Parathyroid adenoma (tissue), 2 donors: Measurements from ENCODE around the gene C2CD2.

Source experiments
- H2AFZ ChIP-seq: fragments of 300-600 bp; sonication (generic); one replicate; pipeline ENCODE4 v1.7.0; 2017; ENCODE audit warnings: antibody characterized with exemption, mild to moderate bottlenecking
- H3K27ac ChIP-seq: fragments of 300-600 bp; sonication (generic); one replicate; pipeline ENCODE4 v1.7.0; 2017
- H3K27me3 ChIP-seq: fragments of 300-600 bp; sonication (generic); one replicate; pipeline ENCODE4 v1.7.0; 2017; ENCODE audit warnings: low read length; ENCODE audit not compliant: control insufficient read depth, insufficient read depth
- H3K36me3 ChIP-seq: fragments of 300-600 bp; sonication (generic); one replicate; pipeline ENCODE4 v1.7.0; 2017; ENCODE audit warnings: low read length; ENCODE audit not compliant: control insufficient read depth, insufficient read depth
- H3K4me1 ChIP-seq: fragments of 300-600 bp; sonication (generic); one replicate; pipeline ENCODE4 v1.7.0; 2017; ENCODE audit warnings: control low read depth
- H3K4me2 ChIP-seq: fragments of 300-600 bp; sonication (generic); one replicate; pipeline ENCODE4 v1.7.0; 2017; ENCODE audit warnings: low read length
- H3K4me3 ChIP-seq: fragments of 300-600 bp; sonication (generic); one replicate; pipeline ENCODE4 v1.7.0; 2017; ENCODE audit warnings: low read depth, low read length
- H3K79me2 ChIP-seq: fragments of 300-600 bp; sonication (generic); one replicate; pipeline ENCODE4 v1.7.0; 2017; ENCODE audit warnings: control low read depth
- H3K9ac ChIP-seq: fragments of 300-600 bp; sonication (generic); one replicate; pipeline ENCODE4 v1.7.0; 2017; ENCODE audit warnings: mild to moderate bottlenecking
- H3K9me3 ChIP-seq: fragments of 300-600 bp; sonication (generic); one replicate; pipeline ENCODE4 v1.7.0; 2017; ENCODE audit warnings: low read length; ENCODE audit not compliant: control insufficient read depth
- TF ChIP-seq, protein P1 (sequence below): fragments of 300-600 bp; sonication (generic); IDR thresholded peaks from one replicate; pipeline ENCODE4 v1.7.0; 2017; ENCODE audit warnings: antibody characterized with exemption, mild to moderate bottlenecking
- donor health status: primary hyperparathyroidism.

Gene C2CD2

GRCh38 chr21:41977034-41977950, 23.5 kb upstream of the C2CD2 start:
- Histone ChIP-seq H3K36me3 (no peaks in the 10 kb centered on the region), H3K79me2 (no peaks in the 10 kb centered on the region), H3K27me3 (no peaks in the 10 kb centered on the region), H3K4me3 (no peak overlapping the region), H3K9ac (no peak overlapping the region), H3K9me3 (no peaks in the 10 kb centered on the region), H3K4me1 (no peaks in the 10 kb centered on the region), H3K4me2 (no peak overlapping the region), H3K27ac (no peak overlapping the region), H2AFZ (no peak overlapping the region)
- TF ChIP-seq, protein P1, sequence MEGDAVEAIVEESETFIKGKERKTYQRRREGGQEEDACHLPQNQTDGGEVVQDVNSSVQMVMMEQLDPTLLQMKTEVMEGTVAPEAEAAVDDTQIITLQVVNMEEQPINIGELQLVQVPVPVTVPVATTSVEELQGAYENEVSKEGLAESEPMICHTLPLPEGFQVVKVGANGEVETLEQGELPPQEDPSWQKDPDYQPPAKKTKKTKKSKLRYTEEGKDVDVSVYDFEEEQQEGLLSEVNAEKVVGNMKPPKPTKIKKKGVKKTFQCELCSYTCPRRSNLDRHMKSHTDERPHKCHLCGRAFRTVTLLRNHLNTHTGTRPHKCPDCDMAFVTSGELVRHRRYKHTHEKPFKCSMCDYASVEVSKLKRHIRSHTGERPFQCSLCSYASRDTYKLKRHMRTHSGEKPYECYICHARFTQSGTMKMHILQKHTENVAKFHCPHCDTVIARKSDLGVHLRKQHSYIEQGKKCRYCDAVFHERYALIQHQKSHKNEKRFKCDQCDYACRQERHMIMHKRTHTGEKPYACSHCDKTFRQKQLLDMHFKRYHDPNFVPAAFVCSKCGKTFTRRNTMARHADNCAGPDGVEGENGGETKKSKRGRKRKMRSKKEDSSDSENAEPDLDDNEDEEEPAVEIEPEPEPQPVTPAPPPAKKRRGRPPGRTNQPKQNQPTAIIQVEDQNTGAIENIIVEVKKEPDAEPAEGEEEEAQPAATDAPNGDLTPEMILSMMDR, result no peak

GRCh38 chr21:41976611-41977010, 22.8 kb upstream of the C2CD2 start:
- no peak overlapping the region for H3K4me2 ChIP-seq
- H3K27ac ChIP-seq, result no peak overlapping the region
- TF ChIP-seq, protein P1, result no peak
- H3K9ac ChIP-seq, result no peak overlapping the region
- H2AFZ ChIP-seq, result no peak overlapping the region
- H3K36me3 ChIP-seq, result no peaks in the 10 kb centered on the region
- no peak overlapping the region for H3K4me3 ChIP-seq
- no peaks in the 10 kb centered on the region for H3K27me3 ChIP-seq
- H3K9me3 ChIP-seq, result no peaks in the 10 kb centered on the region
- no peaks in the 10 kb centered on the region for H3K79me2 ChIP-seq
- no peaks in the 10 kb centered on the region for H3K4me1 ChIP-seq

DNA sequence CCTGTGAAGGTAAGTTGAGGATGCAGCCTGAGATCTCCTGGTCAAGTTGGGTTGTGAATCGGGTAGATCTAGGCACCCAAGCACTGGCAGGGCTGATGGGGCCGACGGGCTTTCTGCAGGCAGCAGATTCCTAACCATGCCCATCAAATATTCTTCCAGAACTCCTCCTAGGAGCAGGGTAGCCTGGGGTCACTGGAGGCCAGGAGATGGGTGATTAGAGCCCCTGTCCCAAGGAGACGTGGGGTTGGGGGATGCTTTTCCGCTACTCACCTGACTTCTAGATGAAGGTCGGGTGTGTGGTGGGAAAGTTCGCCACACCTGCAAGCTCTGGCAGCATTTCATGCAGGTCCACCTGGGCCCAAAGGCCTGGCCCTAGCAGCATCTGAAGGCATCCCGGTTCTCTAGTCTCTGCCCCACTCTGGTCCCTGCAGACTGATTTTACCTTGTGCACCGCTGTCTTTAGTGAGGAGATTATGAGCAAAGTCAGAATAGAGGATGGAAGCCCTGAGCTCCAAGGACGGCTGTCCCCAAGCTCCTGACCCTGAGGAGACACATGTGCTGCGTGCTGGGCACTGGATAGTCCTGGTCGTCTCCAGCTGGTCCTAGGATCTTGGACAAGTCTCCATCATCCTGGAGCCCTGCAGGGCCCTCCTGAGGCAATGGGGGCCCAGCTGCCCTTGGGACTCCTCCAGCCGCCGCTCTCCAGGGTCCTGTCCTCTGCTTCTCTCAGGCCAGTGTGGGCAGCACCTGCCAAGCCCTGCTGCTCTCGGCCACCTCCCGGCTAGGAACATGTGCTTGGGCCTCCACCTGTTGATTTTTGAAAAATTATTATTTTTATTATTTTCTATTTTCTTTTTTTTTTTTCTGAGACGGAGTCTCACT, 21.8 kb upstream of the C2CD2 start:
- Histone ChIP-seq H3K27me3 (no peaks in the 10 kb centered on the region), H3K36me3 (no peaks in the 10 kb centered on the region), H3K9me3 (no peaks in the 10 kb centered on the region), H3K79me2 (no peaks in the 10 kb centered on the region), H3K4me2 (no peak overlapping the region), H2AFZ (no peak overlapping the region), H3K4me3 (no peak overlapping the region), H3K4me1 (no peaks in the 10 kb centered on the region), H3K9ac (no peak overlapping the region), H3K27ac (no peak overlapping the region)
- TF ChIP-seq, protein P1, result no peak

DNA sequence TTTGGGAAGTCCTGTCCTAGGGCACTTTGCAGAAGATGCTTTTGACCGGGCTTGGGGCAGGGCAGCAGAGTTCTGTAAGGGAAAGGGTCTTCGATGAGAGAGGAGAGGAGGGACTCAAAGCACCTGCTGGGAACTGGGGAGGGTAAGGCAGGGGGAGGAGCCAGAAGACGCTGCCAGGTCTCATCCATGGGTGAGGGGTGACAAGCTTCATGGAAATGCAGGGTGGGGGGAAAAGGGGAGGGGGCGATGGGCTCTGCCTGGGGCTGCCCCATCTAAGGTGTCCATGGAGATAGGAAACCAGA, 20.9 kb upstream of the C2CD2 start:
- Histone ChIP-seq H2AFZ (no peak overlapping the region), H3K9me3 (no peaks in the 10 kb centered on the region), H3K36me3 (no peaks in the 10 kb centered on the region), H3K27ac (no peak overlapping the region), H3K4me2 (no peak overlapping the region), H3K27me3 (no peaks in the 10 kb centered on the region), H3K4me1 (no peaks in the 10 kb centered on the region), H3K9ac (no peak overlapping the region), H3K4me3 (no peak overlapping the region), H3K79me2 (no peaks in the 10 kb centered on the region)
- TF ChIP-seq, protein P1, result no peak
